Brain pericyte (primary cell): ENCODE results near the gene FAM163A.
"Not testable (repeated sequence)": the region's sequence is repeated elsewhere in the genome, so short reads cannot be mapped to it uniquely, and the experiment has no call there.

ENCODE experiments used
- DNase-seq: peaks from one replicate; pipeline ENCODE4 v3.0.0-alpha.2; 2012; ENCODE audit warnings: low read depth, low spot score

FAM163A gene

DNA sequence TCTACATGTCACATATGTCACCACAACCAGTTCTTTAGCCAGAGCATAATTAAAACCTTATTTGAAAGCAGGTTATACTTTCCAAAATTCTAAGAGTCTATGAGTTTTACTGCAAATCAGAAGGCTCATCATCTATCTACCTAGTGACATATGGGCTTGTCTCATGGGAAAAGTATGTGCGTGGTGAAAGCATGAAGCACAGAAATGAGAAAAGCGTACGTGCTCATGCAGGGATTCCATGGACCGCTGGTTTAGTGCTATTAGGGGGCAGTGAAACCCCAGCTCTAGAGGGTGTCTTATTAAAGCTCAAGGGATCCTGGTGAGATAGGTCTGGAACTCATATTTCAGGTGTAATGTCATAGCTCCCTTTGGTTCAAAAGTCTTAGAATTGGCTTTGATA lies 50.2 kb downstream of the FAM163A start:
- DNase-seq: no peak

DNA sequence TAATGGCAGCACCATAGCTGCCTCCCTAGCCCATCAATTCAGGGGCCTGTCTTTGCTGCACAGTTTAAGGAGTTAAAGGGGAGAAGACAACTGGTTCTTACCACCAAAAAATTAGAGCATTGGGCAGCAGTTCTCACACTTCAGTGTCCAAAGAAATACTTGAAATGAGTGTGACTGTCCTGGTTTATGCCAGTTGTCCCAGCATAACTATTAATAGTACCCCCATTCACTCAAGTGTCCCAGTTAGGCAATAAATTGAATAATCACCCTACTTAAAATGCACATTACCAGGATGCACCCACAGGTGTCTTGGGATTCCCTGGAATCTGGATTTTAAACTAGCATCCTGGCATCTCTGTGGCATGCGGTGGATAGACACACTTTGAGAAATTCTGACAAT lies 51.1 kb downstream of the FAM163A start:
- DNase-seq: no peak

DNA sequence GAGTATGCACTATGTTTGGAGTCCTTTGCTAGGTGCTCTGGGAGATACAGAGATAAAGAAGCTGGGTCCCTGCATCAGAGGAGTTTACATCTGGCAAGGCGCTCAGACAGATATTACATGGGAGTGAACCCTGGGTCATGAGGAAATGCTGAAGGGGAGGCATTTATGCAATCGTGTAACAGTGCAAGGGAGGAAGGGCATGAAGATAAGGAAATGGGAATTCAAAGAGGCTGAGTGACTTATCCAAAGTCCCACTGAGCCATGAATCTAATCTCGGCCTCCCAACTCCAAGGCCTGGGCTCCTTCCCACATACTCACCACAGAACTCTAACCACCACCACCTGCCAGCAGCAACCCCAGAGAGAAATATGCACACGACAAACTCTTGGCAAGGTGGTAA lies 51.6 kb downstream of the FAM163A start:
- DNase-seq: no peak

DNA sequence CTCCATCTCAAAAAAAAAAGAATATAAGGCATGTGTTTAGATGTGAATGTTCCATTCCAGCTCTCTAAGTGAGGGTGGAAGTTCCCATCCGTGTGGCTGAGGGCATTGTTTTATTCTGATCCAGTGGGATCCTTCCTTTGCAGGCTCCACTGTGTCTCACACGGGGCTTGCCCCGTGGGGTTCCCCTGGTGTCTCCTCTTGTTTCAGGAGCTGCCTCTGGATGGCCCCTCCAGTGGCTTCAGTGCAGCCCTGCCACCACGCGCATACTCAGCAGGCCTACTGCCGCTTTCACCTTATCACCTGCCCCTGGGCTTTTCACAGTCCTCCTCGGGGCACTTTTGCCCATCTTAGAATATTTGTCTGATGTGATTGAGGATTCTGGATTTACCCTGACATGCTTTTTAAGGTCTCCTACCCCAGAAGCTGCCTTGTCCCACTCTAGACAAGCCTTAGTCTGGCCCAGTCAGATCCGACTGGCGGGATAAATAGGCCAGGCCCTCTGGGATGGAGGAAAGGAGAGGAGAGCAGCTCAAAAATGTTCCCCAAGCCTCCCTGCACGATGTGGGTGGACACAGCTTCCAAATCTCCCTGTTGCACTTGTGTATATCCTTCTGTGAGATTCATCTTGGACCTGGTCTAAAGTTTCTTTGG lies 55.2 kb downstream of the FAM163A start:
- no peak for DNase-seq

DNA sequence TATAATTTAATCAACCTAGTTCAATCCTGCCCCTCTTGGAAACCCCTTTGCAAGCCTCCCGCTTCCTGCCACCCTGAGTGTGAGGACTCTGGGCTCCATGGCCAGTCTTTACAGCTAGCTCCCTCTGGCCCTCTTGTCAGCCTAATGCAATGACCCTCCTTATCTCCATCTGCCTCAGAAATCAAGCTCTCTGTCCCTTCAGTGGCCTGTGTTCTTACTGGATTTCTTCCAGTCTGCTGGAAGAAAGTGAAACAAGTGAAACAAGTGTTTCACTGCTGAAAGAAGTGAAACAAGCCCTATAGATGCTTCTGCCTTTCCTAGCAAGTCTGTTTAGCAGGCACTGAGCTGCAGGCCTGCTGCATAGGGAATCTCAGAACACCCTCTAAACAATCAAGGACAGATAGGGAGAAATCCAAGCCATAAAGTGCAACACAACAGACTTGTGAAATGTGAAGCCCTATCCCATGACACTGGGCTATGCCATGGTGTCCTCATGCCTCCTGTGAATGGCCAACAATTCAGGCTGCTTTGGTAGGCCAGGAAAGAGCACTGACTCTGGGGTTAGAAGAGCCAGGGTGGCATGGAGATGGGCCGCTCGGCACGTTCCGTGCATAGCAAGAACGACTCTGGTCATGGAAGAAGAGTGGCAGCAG lies 55.9 kb downstream of the FAM163A start:
- DNase-seq: no peak

DNA sequence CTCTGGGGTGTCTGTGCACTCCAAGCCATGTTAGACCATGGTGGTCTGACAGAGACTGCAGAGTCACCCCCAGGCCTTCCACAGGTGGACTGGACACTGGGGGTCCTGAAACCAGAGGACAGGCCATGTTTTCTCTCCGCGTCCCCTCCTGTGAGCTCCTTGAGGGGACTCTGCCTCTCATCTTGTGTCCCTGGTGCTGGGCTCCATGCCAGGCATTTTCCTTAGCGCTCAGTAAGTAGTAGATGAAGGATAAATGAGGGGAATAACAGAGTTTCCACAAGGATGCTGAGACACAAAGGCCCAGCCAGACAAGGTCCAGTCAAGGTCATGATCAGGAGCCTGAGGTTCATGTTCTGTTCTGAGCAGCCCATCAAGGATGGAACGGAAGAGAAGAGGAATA lies 57.4 kb downstream of the FAM163A start:
- DNase-seq: no peak

DNA sequence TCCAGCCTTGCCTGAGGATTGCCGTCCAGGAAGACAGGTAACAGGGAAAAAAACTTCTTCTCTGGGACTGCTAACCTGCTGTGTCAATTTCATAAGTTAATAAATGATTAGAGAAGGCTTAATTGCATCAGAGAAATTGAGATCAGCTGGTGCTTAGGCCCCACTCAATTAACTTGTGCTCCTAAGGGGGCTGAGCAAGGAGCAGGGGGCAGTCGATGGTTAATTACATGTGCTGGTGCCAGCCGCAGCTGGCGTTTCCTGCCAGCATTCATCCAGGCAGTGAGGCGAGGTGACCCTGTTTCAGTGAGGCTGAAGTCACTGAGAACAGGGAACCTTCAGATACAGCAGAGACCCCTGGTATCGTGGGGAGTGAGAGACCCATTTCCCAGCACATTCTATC lies 60.0 kb downstream of the FAM163A start:
- no peak for DNase-seq

DNA sequence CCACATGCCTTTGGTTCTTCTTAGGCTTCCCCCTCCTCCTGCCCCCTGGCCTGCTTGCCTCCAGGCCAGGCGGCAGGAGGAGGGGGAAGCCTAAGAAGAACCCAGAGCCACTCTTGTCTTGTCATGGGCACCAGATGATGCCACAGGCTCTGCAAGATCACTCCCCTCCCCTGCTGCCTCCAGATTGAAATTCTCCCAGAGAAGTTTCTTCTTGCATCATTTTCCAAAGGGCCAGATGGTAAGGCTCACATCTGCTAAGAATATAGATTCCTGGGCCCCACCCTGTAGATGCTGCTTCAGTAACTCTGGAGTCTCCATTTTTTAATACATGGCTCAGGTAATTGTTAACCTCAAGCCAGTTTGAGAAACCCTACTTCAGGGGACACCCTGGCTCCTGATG lies 60.8 kb downstream of the FAM163A start:
- no peak for DNase-seq

DNA sequence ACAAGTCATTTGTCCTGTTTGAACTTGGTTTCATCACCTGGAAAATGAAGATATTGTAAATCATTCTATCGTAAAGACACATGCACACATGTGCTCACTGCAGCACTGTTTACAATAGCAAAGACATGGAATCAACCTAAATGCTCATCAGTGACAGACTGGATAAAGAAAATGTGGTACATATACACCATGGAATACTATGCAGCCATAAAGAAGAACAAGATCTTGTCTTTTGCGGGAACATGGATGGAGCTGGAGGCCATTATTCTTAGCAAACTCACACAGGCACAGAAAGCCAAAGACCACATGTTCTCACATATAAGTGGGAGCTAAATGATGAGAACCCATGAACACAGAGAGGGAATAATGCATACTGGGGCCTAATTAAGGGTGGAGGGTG lies 61.3 kb downstream of the FAM163A start:
- DNase-seq: not testable (repeated sequence)

DNA sequence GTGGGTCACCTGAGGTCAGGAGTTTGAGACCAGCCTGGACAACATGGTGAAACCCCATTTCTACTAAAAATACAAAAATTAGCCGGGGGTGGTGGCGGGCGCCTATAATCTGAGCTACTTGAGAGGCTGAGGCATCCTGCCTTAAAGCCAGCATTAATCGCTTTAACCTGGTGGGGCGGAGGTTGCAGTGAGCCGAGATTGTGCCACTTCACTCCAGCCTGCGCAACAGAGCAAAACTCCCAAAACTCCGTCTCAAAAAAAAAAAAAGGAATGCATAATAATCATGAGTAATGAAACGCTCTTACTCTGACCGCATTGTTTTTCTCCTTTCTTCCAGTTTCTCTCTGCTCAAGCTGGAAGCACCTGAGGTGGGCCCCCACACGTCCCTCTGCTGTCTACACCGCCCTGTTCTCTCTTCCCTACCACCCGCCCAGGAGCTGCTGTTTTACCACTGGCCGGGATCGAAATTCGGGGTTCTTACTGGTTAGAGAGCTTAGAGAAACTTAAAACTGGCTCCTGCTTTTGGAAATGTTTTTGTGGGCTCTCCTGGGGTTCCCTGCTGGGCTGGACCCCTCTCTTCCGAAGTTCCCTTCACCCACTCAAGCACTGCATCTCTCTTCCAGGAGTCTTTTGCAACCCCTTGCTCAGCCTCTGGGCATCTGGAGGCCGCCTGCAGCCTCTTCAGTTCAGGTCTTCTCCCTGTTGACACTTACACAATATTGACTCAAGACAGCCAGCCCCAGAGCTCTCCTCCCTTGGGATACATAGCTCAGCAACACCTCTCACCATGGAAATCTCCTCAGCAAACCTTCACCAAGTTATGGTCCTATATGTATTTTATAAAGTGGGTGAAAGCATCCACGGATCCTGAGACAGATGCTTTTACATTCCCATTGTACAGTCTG lies 62.5 kb downstream of the FAM163A start:
- DNase-seq: no peak

DNA sequence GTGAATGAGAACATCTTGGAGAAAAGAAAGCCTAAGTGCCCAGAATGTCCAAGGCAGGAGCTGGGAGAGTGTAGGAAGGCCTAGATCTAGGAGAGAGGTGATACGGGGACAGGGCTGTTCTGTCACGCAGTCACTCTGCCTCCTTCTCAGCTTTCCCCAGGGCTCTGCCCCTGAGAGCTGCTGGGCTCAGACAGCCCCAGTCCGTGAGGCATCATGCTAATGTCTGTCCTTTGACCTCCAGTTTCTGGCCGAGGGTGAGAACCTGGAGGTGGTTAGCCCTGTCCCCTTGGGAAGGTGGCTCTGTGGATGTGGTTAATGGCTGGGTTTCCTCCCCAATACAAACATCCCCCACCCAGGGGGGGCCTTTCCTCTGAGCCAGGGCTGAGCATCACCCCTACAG lies 63.2 kb downstream of the FAM163A start:
- DNase-seq: no peak

DNA sequence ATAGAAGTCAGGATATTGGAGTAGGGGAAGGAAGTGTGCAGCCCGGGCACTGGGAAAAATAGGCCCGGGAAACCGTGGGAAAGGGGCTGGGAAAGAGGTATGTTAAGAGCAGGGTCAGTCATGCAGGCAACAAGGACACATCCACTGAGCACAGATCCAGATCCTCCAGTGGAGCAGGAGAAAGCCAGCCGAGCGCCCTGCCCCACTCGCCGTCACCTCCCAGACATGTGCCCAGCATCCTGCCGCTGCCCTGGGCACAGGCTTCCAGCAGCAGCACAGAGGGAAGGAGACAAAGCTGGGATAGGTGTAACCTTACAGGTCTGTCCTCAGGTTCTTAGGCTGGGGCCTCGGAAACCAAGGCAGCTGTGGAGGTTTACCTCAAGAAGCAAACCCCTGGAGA lies 64.2 kb downstream of the FAM163A start:
- DNase-seq: no peak

DNA sequence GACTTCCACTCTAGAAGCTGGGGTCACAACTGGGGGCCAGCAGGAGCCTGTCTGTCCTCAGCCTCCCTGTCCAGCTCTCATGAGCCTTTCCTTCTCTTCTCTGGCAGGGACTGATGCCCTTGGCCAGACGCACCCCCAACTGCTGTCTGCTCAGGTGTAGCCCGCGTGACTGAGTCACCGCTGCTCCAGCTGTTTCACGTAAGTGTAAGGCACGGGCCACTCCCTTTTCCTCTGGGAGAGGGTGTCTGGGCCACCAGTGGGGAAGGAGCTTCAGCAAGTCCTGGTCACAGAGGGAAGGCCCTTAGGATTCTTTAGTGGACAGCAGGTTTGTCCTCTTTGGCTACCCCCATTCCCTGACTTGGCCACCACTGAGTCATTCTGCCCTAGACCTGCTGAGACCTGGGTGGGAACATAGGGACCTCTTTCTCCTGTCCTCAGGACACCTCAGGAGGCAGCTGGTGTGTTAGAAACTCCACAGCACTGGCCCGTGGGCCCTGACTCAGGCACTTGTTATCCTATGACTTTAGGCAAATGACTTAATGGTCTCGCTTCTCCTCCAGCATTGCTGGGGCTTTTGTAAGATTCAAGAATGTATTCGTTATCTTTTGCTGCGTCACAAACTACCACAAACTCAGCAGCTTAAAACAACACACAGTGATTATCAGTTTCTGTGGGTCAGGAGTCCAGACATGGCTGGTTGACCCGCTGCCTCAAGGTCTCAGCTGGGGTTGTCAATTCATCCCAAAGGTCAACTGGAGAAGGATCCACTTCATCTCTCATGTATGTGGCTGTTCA lies 64.8 kb downstream of the FAM163A start:
- no peak for DNase-seq

DNA sequence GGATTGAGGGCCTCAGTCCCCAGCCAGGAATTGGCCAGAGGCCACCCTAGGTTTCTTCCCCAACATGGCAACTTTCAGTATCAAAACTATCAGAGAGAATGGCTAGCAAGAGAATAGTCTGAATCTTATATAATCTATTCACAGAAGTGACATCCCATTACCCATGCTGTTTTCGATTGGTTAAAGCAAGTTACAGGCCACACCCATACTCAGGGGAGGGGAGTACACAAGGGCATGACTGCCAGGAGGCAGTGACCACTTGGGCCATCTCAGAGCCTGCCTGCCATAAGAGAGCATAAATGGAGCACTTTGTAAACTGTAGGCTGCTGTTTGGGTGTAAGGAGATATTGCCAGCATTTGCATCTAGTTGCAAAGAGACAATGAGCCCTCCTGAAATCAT lies 65.4 kb downstream of the FAM163A start:
- no peak for DNase-seq

DNA sequence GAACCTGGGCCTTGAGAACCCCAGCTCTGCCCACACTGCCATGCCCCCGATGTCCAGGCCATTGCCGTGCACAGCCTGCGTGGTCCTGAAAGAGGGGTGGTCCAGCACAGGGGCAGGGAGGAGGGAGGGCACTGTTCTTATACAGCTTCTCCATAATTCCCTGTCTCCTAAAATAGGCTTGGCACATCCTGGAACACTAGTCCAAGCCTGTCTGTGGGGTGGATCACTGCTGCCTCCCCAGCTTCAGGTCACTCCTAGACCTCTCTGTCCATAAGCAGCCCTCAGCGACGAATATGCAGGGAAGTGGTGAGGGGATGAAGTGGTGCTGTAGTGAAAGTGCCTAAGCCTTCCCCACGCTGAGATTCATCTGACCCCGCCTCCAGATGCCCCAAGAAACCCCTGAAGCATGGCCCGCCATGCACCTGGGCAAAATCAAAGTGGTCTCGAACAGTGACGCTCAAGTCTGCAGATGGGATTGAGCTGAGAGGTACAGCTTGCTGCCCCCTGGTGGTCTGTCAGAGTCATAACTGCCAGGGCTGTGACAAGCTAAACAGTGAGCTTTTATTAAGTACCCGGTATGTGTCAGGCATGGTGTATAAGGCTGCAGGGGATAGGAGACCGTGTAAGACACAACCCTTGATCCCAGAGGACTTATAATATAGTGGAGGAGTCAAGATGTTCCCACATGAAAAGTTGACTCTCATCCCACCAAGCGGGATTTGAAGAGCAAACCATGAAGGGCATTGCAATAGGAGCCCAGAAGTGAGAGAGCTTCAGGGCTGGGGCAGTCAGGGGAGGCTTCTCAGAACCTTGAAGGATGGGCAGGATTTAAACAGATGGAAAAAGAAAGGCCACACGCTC lies 66.6 kb downstream of the FAM163A start:
- DNase-seq: no peak

DNA sequence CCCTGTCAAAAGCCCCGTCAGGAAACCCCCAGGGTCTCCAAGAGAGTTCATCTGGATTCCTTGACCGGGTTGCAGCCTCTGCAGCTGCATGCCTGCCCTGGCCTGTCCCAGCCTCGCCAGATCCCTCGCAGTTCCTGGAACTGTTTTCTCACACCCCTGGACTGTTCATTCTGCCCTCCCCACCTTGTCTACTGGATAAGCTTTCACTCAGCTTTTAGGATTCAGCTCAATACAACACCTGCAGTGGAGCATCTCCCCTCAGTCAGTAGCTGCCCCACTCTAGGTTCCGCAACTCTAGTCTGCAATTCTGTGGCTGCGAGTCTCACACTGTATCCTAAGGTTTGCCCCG lies 67.2 kb downstream of the FAM163A start:
- no peak for DNase-seq

DNA sequence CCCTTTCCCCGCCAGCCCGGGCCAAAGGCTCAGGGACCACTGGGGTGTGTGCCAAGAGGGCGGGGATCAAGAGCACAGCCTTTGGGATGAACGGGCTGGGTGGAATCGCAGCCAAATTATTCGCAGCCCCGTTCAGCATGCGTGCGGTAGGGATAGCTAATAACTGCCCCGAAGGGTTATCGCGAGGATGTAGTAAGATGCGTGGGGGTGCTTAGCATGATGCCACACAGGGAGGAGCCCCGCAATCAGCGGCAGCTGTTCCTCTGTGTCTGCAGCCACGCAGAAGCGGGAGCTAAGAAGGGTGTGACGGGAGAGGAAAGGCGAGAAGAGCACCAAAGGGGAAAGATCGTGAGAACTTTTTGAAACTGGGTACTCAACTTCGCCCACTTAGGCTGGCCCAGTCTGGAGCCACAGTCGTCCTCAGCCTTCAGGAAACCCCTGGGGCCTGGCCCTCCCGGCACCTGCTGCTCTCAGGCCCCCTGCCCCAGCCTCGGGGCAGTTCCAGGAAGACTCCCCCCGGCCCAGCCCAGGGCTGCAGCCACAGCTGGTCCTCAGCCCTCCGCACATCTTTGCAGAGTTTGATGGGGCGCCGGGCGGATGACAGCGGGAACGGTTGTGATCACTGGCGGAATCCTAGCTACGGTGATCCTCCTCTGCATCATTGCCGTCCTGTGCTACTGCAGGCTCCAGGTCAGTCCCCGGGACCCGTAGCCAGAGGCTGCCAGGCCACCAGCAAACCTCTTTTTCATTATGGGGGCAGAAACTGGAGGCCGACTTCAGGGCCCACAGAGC lies 69.6 kb downstream of the FAM163A start:
- DNase-seq: no peak

DNA sequence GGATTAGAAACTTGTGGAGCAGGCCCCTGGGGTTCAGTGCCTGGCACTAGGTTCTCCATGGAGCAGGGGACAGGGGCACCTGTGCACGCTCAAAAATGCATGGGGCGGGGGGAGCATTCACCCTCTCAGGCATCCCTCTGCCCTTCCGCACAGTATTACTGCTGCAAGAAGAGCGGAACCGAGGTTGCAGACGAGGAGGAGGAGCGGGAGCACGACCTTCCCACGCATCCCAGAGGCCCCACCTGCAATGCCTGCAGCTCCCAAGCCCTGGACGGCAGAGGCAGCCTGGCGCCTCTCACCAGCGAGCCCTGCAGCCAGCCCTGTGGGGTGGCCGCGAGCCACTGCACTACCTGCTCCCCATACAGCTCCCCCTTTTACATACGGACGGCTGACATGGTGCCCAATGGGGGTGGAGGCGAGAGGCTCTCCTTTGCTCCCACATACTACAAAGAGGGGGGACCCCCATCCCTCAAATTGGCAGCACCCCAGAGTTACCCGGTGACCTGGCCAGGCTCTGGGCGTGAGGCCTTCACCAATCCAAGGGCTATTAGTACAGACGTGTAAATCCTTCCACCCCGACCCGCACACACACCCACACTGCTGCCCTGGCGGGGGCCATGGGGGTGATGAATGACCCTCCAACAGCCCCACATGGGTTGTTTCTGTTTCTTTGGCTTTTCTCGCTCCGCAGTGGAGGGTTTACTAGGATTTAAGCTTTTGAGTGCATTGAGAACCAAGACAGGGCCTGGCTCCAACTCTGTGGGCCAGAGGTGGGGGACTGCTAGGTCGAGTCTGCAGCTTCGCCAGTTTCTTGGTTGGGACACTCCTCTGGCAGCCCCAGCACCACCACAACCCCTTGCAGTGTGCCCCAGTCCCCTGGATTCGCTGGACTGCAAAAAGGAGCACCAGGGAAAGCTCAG lies 70.8 kb downstream of the FAM163A start:
- DNase-seq: no peak

DNA sequence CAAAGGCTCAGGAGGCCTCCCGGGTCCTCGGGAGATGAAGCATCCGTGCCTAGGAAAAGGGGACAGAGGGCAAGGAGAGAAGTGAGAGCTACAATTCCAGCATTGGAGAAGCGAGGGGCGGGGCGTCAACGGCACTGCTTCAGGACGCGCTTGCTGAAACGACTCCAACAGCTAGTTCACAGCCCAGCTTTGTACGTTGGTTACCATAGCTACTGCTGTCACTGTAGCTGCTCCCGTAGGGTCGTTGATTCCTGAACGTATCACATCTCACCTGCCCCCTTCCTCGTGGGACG lies 71.4 kb downstream of the FAM163A start:
- no peak for DNase-seq
